K562 (cell line): Measurements from ENCODE around the gene GAL3ST1. TPM values are rescaled to one million over a fixed set of nuclear protein-coding genes. Genes with fewer than 3 reads are reported as not detected.

Experiments used
- CREB3 ChIP-seq: fragments of 450-650 bp; conservative IDR thresholded peaks from 2 replicates; pipeline ENCODE4 v1.6.1; 2016; ENCODE audit warnings: missing genetic modification characterization, low read depth, mild to moderate bottlenecking, missing compliant biosample characterization, moderate library complexity
- CTCFL ChIP-seq: IDR thresholded peaks from 2 replicates; pipeline ENCODE4 v1.6.1; 2011; ENCODE audit warnings: borderline replicate concordance, low read depth, mild to moderate bottlenecking, moderate library complexity, low read length; ENCODE audit not compliant: insufficient read depth, poor library complexity, severe bottlenecking
- FOXP4 ChIP-seq: sonication (generic); formaldehyde crosslinking; IDR thresholded peaks from 2 replicates; pipeline ENCODE4 v1.8.0; 2022; ENCODE audit warnings: mild to moderate bottlenecking, missing genetic modification reagents, borderline replicate concordance
- GTF2F1 ChIP-seq: IDR thresholded peaks from 2 replicates; pipeline ENCODE4 v1.6.1; 2011; ENCODE audit warnings: low read depth, low read length, improper control_type of control experiment
- HNRNPK ChIP-seq: fragments of 200-400 bp; formaldehyde crosslinking; IDR thresholded peaks from one replicate; pipeline ENCODE4 v1.6.1; 2018; ENCODE audit warnings: mild to moderate bottlenecking, low read depth, low read length; ENCODE audit not compliant: poor library complexity, severe bottlenecking
- MTA1 ChIP-seq: fragments of 450-650 bp; IDR thresholded peaks from 2 replicates; pipeline ENCODE4 v1.6.1; 2017; ENCODE audit warnings: borderline replicate concordance
- PTBP1 ChIP-seq: fragments of 200-400 bp; formaldehyde crosslinking; IDR thresholded peaks from 2 replicates; pipeline ENCODE4 v1.6.1; 2017; ENCODE audit warnings: low read depth, low read length
- PYGO2 ChIP-seq: fragments of 450-650 bp; IDR thresholded peaks from 2 replicates; pipeline ENCODE4 v1.6.1; 2016; ENCODE audit warnings: mild to moderate bottlenecking, missing genetic modification characterization, moderate library complexity, missing compliant biosample characterization
- ZKSCAN1 ChIP-seq: fragments of 150-350 bp; IDR thresholded peaks from 2 replicates; pipeline ENCODE4 v1.6.1; 2016; ENCODE audit warnings: low read depth, low read length
- ZNF184 ChIP-seq: sonication (generic); formaldehyde crosslinking; IDR thresholded peaks from 2 replicates; pipeline ENCODE4 v1.5.0; 2020; ENCODE audit warnings: missing genetic modification reagents
- ZNF354B ChIP-seq: fragments of 250-450 bp; sonication (Bioruptor Pico); IDR thresholded peaks from 2 replicates; pipeline ENCODE4 v1.4.0; 2020
- ZNF583 ChIP-seq: fragments of 250-450 bp; sonication (Bioruptor Pico); IDR thresholded peaks from 2 replicates; pipeline ENCODE4 v1.4.0; 2020
- ZNF778 ChIP-seq: fragments of 450-650 bp; formaldehyde crosslinking; IDR thresholded peaks from 2 replicates; pipeline ENCODE4 v1.4.0; 2020; ENCODE audit warnings: mild to moderate bottlenecking, moderate library complexity
- ZNF830 ChIP-seq: fragments of 250-450 bp; sonication (Bioruptor Pico); IDR thresholded peaks from 2 replicates; pipeline ENCODE4 v1.5.0; 2021; ENCODE audit warnings: mild to moderate bottlenecking
- ZSCAN32 ChIP-seq: fragments of 450-650 bp; formaldehyde crosslinking; IDR thresholded peaks from 2 replicates; pipeline ENCODE4 v1.4.0; 2020; ENCODE audit warnings: mild to moderate bottlenecking, moderate library complexity
- polyA plus RNA-seq, 8 experiments: library from polyadenylated mRNA; depleted of rRNA in 4 of 8; stranded (reverse) in 5 of 8; unstranded in 3 of 8; fragments of >200 nt; fragmentation: Nextera tagmentation in 2 of 8; fragmentation: Illumina TruSeq in 1 of 8; extraction: Ambion mirVana in 2 of 8; extraction: Trizol in 1 of 8; gene quantifications; 2 replicates each; pipeline versions ENCODE4 v1.2.1 to v1.2.3, GENCODE V29; 2011 to 2014; ENCODE audit warnings: inconsistent platforms in 1 of 8, missing spikeins in 1 of 8
- total RNA-seq, 7 experiments: library from RNA; depleted of rRNA in 6 of 7; stranded (reverse); fragments of >200 nt in 6 of 7; fragmentation: Illumina TruSeq in 2 of 7; extraction: Trizol in 2 of 7; gene quantifications; 2 replicates each; pipeline versions ENCODE4 v1.2.1 to v1.2.3, GENCODE V29; 2011 to 2021; ENCODE audit warnings: low replicate concordance in 1 of 7
- TF ChIP-seq, protein P1 (sequence below): IDR thresholded peaks from 2 replicates; pipeline ENCODE4 v1.6.1; 2014; ENCODE audit warnings: antibody characterized with exemption
- TF ChIP-seq, protein P2 (sequence below): sonication (generic); formaldehyde crosslinking; IDR thresholded peaks from 2 replicates; pipeline ENCODE4 v1.8.0; 2022; ENCODE audit warnings: mild to moderate bottlenecking, missing genetic modification reagents

Gene GAL3ST1
- total and polyA plus RNA-seq, 9 of the 15 experiments (the other 6 are each of a cell fraction or from before 2014, with no cell fraction given) = 0.03 to 1.9 (median 0.33) TPM; not detected in 1

DNA sequence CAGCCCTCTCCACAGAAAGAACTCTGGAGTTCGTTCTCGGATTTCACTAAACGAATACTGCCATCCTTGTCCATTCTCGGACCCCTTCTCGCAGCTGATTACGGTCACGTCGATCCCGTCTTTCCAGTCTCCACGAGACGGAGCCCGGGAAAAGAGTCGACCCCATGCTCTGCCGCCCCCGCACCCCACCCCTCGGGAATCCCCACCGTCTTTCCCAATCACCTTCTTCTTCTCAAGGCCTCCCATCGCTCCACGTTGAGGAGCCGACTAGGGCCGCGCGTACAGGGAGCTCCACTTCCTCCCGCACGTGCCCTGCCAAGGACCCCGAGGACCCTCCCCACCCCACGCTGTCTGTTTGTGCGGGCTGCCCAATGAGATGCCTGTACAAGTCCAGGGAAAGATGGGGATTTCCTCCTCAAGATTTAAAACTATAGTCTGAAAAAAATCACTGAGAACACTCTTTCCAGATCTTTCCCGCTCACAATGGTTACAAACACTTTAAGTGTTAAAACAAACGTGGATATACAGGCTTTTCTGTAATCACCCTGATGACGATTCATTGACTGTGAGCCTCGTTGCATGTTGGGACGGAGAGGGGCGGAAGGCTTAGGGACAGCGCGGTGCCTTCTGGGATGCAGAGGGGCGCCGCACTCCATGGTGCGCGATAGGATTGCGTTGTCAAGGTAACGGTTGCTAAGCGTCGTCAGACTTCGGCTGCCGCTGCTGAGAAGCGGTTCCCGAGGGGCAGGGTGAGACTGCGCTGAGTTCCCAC is 17.3 kb upstream of the GAL3ST1 start, which contains the start of gene PES1 (continued):
- TF ChIP-seq FOXP4 (CRISPR knock-in tag) (no peak), ZNF583 (no peak), ZKSCAN1 (no peak), ZNF354B (CRISPR knock-in tag) (no peak), ZNF830 (CRISPR knock-in tag) (no peak), GTF2F1 (no peak), MTA1 (peak; percentile 84), PYGO2 (no peak), HNRNPK (no peak), CREB3 (no peak), PTBP1 (no peak), ZSCAN32 (no peak), ZNF184 (CRISPR knock-in tag) (no peak), CTCFL (no peak), ZNF778 (CRISPR knock-in tag) (no peak)
- TF ChIP-seq, protein P1, sequence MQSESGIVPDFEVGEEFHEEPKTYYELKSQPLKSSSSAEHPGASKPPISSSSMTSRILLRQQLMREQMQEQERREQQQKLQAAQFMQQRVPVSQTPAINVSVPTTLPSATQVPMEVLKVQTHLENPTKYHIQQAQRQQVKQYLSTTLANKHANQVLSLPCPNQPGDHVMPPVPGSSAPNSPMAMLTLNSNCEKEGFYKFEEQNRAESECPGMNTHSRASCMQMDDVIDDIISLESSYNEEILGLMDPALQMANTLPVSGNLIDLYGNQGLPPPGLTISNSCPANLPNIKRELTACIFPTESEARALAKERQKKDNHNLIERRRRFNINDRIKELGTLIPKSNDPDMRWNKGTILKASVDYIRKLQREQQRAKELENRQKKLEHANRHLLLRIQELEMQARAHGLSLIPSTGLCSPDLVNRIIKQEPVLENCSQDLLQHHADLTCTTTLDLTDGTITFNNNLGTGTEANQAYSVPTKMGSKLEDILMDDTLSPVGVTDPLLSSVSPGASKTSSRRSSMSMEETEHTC = no peak
- TF ChIP-seq, protein P2, sequence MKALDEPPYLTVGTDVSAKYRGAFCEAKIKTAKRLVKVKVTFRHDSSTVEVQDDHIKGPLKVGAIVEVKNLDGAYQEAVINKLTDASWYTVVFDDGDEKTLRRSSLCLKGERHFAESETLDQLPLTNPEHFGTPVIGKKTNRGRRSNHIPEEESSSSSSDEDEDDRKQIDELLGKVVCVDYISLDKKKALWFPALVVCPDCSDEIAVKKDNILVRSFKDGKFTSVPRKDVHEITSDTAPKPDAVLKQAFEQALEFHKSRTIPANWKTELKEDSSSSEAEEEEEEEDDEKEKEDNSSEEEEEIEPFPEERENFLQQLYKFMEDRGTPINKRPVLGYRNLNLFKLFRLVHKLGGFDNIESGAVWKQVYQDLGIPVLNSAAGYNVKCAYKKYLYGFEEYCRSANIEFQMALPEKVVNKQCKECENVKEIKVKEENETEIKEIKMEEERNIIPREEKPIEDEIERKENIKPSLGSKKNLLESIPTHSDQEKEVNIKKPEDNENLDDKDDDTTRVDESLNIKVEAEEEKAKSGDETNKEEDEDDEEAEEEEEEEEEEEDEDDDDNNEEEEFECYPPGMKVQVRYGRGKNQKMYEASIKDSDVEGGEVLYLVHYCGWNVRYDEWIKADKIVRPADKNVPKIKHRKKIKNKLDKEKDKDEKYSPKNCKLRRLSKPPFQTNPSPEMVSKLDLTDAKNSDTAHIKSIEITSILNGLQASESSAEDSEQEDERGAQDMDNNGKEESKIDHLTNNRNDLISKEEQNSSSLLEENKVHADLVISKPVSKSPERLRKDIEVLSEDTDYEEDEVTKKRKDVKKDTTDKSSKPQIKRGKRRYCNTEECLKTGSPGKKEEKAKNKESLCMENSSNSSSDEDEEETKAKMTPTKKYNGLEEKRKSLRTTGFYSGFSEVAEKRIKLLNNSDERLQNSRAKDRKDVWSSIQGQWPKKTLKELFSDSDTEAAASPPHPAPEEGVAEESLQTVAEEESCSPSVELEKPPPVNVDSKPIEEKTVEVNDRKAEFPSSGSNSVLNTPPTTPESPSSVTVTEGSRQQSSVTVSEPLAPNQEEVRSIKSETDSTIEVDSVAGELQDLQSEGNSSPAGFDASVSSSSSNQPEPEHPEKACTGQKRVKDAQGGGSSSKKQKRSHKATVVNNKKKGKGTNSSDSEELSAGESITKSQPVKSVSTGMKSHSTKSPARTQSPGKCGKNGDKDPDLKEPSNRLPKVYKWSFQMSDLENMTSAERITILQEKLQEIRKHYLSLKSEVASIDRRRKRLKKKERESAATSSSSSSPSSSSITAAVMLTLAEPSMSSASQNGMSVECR (CRISPR knock-in tag) = peak; percentile 80
